HCT116 (cell line): ENCODE data around the gene SEMA7A. TPM values are rescaled to one million over a fixed set of nuclear protein-coding genes. Genes with fewer than 3 reads are reported as not detected.

ENCODE experiments used
- ATAC-seq: fragments of 200-7000 bp; cut with Tn5 transposase; 2 replicates; pipeline ENCODE4 v1.9.1; 2020; ENCODE audit warnings: mild to moderate bottlenecking, moderate library complexity
- BruUV-seq: library from RNA; stranded (reverse); fragments of 400-500 nt; replicated peaks from 2 replicates; lab custom pipeline; 2021; lab: Mats Ljungman, UMichigan
- CTCF ChIA-PET: fragments of 300-600 bp; sonication (Branson Sonifier 250); formaldehyde crosslinking; loops from one replicate; lab custom pipeline; 2021; ENCODE audit warnings: antibody characterized with exemption; lab: Charles Lee
- POLR2A ChIA-PET: fragments of 300-600, 350-600 bp; sonication (Branson Sonifier 250); formaldehyde crosslinking; loops from one replicate; lab custom pipeline; 2021; ENCODE audit warnings: antibody characterized with exemption; lab: Charles Lee
- RAD21 ChIA-PET, 2 experiments: fragments of 300-600 bp; sonication (Branson Sonifier 250); formaldehyde crosslinking; loops; one replicate each; lab custom pipeline; 2023; ENCODE audit warnings: low total read pairs in 2 of 2; ENCODE audit not compliant: uncharacterized antibody in 2 of 2, unreplicated experiment in 2 of 2, low non-redundant PET in 1 of 2; lab: Charles Lee
- DNase-seq: peaks from one replicate; pipeline ENCODE4 v3.0.0-alpha.2; 2010; ENCODE audit warnings: low read depth, low spot score
- H2AFZ ChIP-seq: fragments of 200-600 bp; shearing (Covaris generic), sonication (generic); 2 replicates; pipeline ENCODE4 v1.6.1; 2017; ENCODE audit warnings: low read depth, mixed run types, mixed read lengths, antibody characterized with exemption, low read length; ENCODE audit not compliant: poor library complexity, severe bottlenecking
- H3K27ac ChIP-seq: 2 replicates; pipeline ENCODE4 v1.5.1; 2012; ENCODE audit warnings: low read depth, low read length
- H3K27me3 ChIP-seq: fragments of 200-600 bp; sonication (generic); 2 replicates; pipeline ENCODE4 v1.6.1; 2016; ENCODE audit warnings: mixed run types, low read length, mixed read lengths; ENCODE audit not compliant: insufficient read depth
- H3K36me3 ChIP-seq, 2 experiments: fragments of 200-500 bp in 1 of 2; fragments of 200-600 bp in 1 of 2; sonication (Bioruptor generic) in 1 of 2; sonication (generic) in 1 of 2; 2 replicates each; pipeline versions ENCODE4 v1.5.1 to v1.6.1; 2014 to 2016; ENCODE audit warnings: low read length in 2 of 2, inconsistent platforms in 1 of 2, mixed read lengths in 1 of 2, mixed run types in 1 of 2; ENCODE audit not compliant: insufficient read depth in 2 of 2, control insufficient read depth in 1 of 2
- H3K4me1 ChIP-seq, 2 experiments: fragments of 200-600 bp in 1 of 2; sonication (generic) in 1 of 2; 2 replicates each; pipeline versions ENCODE4 v1.5.1 to v1.6.1; 2012 to 2017; ENCODE audit warnings: low read length in 2 of 2, inconsistent platforms in 1 of 2, mild to moderate bottlenecking in 1 of 2, mixed read lengths in 1 of 2, mixed run types in 1 of 2, moderate library complexity in 1 of 2; ENCODE audit not compliant: insufficient read depth in 2 of 2, control insufficient read depth in 1 of 2
- H3K4me2 ChIP-seq: fragments of 200-600 bp; sonication (generic); 2 replicates; pipeline ENCODE4 v1.6.1; 2017; ENCODE audit warnings: mixed run types, low read length, mixed read lengths
- H3K4me3 ChIP-seq, 2 experiments: fragments of 200-600 bp in 1 of 2; sonication (generic) in 1 of 2; replicated peaks in 1 of 2; 2 replicates each; pipeline ENCODE4 v1.5.1; 2011 to 2016; ENCODE audit warnings: low read length in 2 of 2, control low read depth in 1 of 2, low read depth in 1 of 2, mild to moderate bottlenecking in 1 of 2, mixed read lengths in 1 of 2, mixed run types in 1 of 2
- H3K79me2 ChIP-seq: fragments of 200-600 bp; sonication (generic); 2 replicates; pipeline ENCODE4 v1.6.1; 2017; ENCODE audit warnings: mild to moderate bottlenecking, mixed run types, low read length, moderate library complexity, mixed read lengths; ENCODE audit not compliant: insufficient read depth
- H3K9ac ChIP-seq: fragments of 200-600 bp; sonication (generic); 2 replicates; pipeline ENCODE4 v1.6.1; 2016; ENCODE audit warnings: low read length, mixed read lengths
- H3K9me2 ChIP-seq: fragments of 200-600 bp; sonication (generic), shearing (Covaris generic); 2 replicates; pipeline ENCODE4 v1.6.1; 2017; ENCODE audit warnings: mixed run types, mild to moderate bottlenecking, moderate library complexity; ENCODE audit not compliant: insufficient read depth
- H3K9me3 ChIP-seq, 2 experiments: fragments of 200-500 bp in 1 of 2; fragments of 200-600 bp in 1 of 2; sonication (Bioruptor generic) in 1 of 2; sonication (generic) in 1 of 2; 2 replicates each; pipeline ENCODE4 v1.6.1; 2014 to 2017; ENCODE audit warnings: low read length in 2 of 2, mixed read lengths in 2 of 2, inconsistent platforms in 1 of 2, low read depth in 1 of 2, mild to moderate bottlenecking in 1 of 2, mixed run types in 1 of 2, moderate library complexity in 1 of 2; ENCODE audit not compliant: control insufficient read depth in 1 of 2, insufficient read depth in 1 of 2
- H4K20me1 ChIP-seq: fragments of 200-600 bp; sonication (generic), shearing (Covaris generic); 2 replicates; pipeline ENCODE4 v1.6.1; 2017; ENCODE audit warnings: mixed run types, mild to moderate bottlenecking, moderate library complexity; ENCODE audit not compliant: insufficient read depth
- CBX3 ChIP-seq: IDR thresholded peaks from 2 replicates; pipeline ENCODE4 v1.6.1; 2012; ENCODE audit warnings: low read depth
- ELF1 ChIP-seq: IDR thresholded peaks from 2 replicates; pipeline ENCODE4 v1.6.1; 2012; ENCODE audit warnings: low read depth, borderline replicate concordance
- EZH2 ChIP-seq: fragments of 200-600 bp; sonication (generic); IDR thresholded peaks from 2 replicates; pipeline ENCODE4 v1.6.1; 2017; ENCODE audit warnings: antibody characterized with exemption, mixed run types
- SIN3A ChIP-seq: IDR thresholded peaks from 2 replicates; pipeline ENCODE4 v1.6.1; 2012; ENCODE audit warnings: low read depth
- SP1 ChIP-seq: IDR thresholded peaks from 2 replicates; pipeline ENCODE4 v1.6.1; 2012; ENCODE audit warnings: low read depth
- SRF ChIP-seq: IDR thresholded peaks from 2 replicates; pipeline ENCODE4 v1.6.1; 2012; ENCODE audit warnings: low read depth
- ZNF274 ChIP-seq: fragments of 200-500 bp; sonication (Bioruptor generic); IDR thresholded peaks from 2 replicates; pipeline ENCODE4 v1.6.1; 2014; ENCODE audit warnings: mild to moderate bottlenecking, low read depth, low read length, inconsistent platforms
- intact Hi-C: fragments of 100-400 bp; cut with micrococcal nuclease; formaldehyde crosslinking; loops from 2 replicates; pipeline ENCODE4 v1.10.0; 2022
- total RNA-seq: library from RNA; stranded (reverse); gene quantifications from one replicate; pipeline ENCODE4 v1.2.1, GENCODE V29; 2021; ENCODE audit not compliant: unreplicated experiment
- TF ChIP-seq, protein P1 (sequence below): IDR thresholded peaks from 2 replicates; pipeline ENCODE4 v1.6.1; 2012; ENCODE audit warnings: low read depth
- TF ChIP-seq, protein P2 (sequence below): IDR thresholded peaks from 2 replicates; pipeline ENCODE4 v1.6.1; 2012
- TF ChIP-seq, protein P3 (sequence below), 3 experiments: fragments of 200-600 bp in 1 of 3; sonication (generic) in 1 of 3; IDR thresholded peaks in 2 of 3; conservative IDR thresholded peaks in 1 of 3; 2 replicates each; pipeline ENCODE4 v1.5.1; 2012 to 2017; ENCODE audit warnings: low read depth in 2 of 3, low read length in 2 of 3, antibody characterized with exemption in 1 of 3, borderline replicate concordance in 1 of 3, control low read depth in 1 of 3, mild to moderate bottlenecking in 1 of 3, mixed read lengths in 1 of 3, mixed run types in 1 of 3, moderate library complexity in 1 of 3; ENCODE audit not compliant: insufficient read depth in 1 of 3

Gene SEMA7A
- total RNA-seq, 1 experiment from 2014 or later: 13.8 TPM

DNA sequence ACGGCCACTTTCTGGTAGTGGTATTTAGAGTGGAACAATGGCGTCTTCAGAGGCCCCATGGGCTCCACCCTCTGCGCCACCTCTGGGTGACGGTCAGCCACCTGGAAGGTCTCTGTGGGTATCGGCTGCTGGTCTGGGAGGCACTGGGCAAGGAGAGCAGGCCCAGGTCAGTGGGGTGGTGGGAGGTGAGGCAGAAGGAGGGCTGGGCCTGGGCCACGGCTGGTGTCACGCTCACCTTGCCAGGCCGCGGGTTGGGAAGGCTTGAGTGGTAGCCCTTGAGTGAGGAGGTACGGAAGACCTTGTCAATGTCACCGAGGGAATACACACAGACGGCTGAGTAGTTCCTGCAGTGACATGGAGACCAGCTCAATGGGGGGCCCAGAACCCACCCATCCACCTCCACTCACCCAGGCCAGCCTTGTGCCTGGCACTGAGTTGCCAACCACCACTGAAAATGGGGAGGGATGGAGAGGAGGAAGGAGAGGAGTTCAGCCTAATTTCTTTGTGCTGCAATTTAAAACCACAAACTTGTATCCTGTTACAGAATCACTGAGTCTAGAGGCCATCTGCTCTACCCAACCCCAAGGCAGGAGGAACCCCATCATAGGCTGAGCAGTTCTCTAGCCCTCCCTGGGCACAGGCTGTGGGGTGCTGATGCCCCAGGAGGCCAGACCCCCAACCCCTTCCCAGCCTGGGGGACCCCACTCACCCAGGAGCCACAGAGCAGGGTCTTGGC is 19.0 kb downstream of the SEMA7A start:
- ATAC-seq (no peak), DNase-seq (no peak)
- Histone ChIP-seq H3K4me1 (peaks cover 16 to 21% of the 10 kb centered on the region in 2 experiments), H2AFZ (no peak overlapping the region), H3K4me3 (no peak overlapping the region), H3K27me3 (no peaks in the 10 kb centered on the region), H3K9ac (no peak overlapping the region), H3K79me2 (peaks cover 27% of the 10 kb centered on the region), H3K9me3 (no peaks in the 10 kb centered on the region), H3K27ac (no peak overlapping the region), H3K36me3 (peaks cover 0 to 44% of the 10 kb centered on the region in 2 experiments; a peak in 2 of 4 replicates), H3K9me2 (no peaks in the 10 kb centered on the region), H4K20me1 (no peaks in the 10 kb centered on the region), H3K4me2 (no peak overlapping the region)
- BruUV-seq: no TSS peak
- CTCF ChIA-PET: no interaction called here
- POLR2A ChIA-PET: no interaction called here
- RAD21 ChIA-PET: no interaction called here
- TF ChIP-seq, protein P1, sequence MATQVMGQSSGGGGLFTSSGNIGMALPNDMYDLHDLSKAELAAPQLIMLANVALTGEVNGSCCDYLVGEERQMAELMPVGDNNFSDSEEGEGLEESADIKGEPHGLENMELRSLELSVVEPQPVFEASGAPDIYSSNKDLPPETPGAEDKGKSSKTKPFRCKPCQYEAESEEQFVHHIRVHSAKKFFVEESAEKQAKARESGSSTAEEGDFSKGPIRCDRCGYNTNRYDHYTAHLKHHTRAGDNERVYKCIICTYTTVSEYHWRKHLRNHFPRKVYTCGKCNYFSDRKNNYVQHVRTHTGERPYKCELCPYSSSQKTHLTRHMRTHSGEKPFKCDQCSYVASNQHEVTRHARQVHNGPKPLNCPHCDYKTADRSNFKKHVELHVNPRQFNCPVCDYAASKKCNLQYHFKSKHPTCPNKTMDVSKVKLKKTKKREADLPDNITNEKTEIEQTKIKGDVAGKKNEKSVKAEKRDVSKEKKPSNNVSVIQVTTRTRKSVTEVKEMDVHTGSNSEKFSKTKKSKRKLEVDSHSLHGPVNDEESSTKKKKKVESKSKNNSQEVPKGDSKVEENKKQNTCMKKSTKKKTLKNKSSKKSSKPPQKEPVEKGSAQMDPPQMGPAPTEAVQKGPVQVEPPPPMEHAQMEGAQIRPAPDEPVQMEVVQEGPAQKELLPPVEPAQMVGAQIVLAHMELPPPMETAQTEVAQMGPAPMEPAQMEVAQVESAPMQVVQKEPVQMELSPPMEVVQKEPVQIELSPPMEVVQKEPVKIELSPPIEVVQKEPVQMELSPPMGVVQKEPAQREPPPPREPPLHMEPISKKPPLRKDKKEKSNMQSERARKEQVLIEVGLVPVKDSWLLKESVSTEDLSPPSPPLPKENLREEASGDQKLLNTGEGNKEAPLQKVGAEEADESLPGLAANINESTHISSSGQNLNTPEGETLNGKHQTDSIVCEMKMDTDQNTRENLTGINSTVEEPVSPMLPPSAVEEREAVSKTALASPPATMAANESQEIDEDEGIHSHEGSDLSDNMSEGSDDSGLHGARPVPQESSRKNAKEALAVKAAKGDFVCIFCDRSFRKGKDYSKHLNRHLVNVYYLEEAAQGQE: no peak
- TF ChIP-seq CBX3: no peak
- TF ChIP-seq, protein P2, sequence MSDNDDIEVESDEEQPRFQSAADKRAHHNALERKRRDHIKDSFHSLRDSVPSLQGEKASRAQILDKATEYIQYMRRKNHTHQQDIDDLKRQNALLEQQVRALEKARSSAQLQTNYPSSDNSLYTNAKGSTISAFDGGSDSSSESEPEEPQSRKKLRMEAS: no peak
- TF ChIP-seq SIN3A: no peak
- TF ChIP-seq, protein P3, sequence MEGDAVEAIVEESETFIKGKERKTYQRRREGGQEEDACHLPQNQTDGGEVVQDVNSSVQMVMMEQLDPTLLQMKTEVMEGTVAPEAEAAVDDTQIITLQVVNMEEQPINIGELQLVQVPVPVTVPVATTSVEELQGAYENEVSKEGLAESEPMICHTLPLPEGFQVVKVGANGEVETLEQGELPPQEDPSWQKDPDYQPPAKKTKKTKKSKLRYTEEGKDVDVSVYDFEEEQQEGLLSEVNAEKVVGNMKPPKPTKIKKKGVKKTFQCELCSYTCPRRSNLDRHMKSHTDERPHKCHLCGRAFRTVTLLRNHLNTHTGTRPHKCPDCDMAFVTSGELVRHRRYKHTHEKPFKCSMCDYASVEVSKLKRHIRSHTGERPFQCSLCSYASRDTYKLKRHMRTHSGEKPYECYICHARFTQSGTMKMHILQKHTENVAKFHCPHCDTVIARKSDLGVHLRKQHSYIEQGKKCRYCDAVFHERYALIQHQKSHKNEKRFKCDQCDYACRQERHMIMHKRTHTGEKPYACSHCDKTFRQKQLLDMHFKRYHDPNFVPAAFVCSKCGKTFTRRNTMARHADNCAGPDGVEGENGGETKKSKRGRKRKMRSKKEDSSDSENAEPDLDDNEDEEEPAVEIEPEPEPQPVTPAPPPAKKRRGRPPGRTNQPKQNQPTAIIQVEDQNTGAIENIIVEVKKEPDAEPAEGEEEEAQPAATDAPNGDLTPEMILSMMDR (IDR thresholded peaks at IDR 0.05 in 2 of 3, conservative IDR thresholded peaks at IDR 0.05 in 1 of 3; ENCODE audit: borderline replicate concordance in 1 of 3, insufficient read depth in 1 of 3, low read depth in 2 of 3, low read length in 2 of 3): no peak
- no peak for TF ChIP-seq EZH2
- TF ChIP-seq SP1: no peak
- no peak for TF ChIP-seq ELF1
- no peak for TF ChIP-seq SRF
- TF ChIP-seq ZNF274: no peak
- intact Hi-C loops: no loop called here
